ENCODE data around the gene ZMYND11. TPM values are rescaled to one million over a fixed set of nuclear protein-coding genes. Genes with fewer than 3 reads are reported as not detected.
"Not testable (repeated sequence)": the region's sequence is repeated elsewhere in the genome, so short reads cannot be mapped to it uniquely, and the experiment has no call there.

ZMYND11 gene
- polyA plus RNA-seq, 1 donor: 61.0 TPM

GRCh38 chr10:287026-287709 is 151.9 kb downstream of the ZMYND11 start:
- DNase-seq: no peak

GRCh38 chr10:287814-288213 is 152.6 kb downstream of the ZMYND11 start:
- no peak for DNase-seq

- peak; percentile 31 for DNase-seq
Observed at GRCh38 chr10:288316-289200, 153.3 kb downstream of the ZMYND11 start.

- no peak for DNase-seq
Observed at GRCh38 chr10:289581-289980, 154.3 kb downstream of the ZMYND11 start.

- DNase-seq: no peak
Observed at GRCh38 chr10:290026-290725, 154.9 kb downstream of the ZMYND11 start.

- no peak for DNase-seq
Observed at GRCh38 chr10:293636-294035, 158.4 kb downstream of the ZMYND11 start.

GRCh38 chr10:297567-297966 is 162.3 kb downstream of the ZMYND11 start:
- no peak for DNase-seq

- no peak for DNase-seq
Observed at GRCh38 chr10:298033-298432, 162.8 kb downstream of the ZMYND11 start.

GRCh38 chr10:299512-299911 is 164.3 kb downstream of the ZMYND11 start:
- DNase-seq: no peak

GRCh38 chr10:299969-300368 is 164.7 kb downstream of the ZMYND11 start:
- no peak for DNase-seq

GRCh38 chr10:300580-300979 is 165.3 kb downstream of the ZMYND11 start:
- not testable (repeated sequence) for DNase-seq

- DNase-seq: no peak
Observed at GRCh38 chr10:301536-301935, 166.3 kb downstream of the ZMYND11 start.

Other genes with a start within 250 kb of the ZMYND11 start
- gene TUBB8, start 86.2 kb upstream of the ZMYND11 start, polyA plus RNA-seq (ENCODE audit: insufficient read length): not detected